ENCODE data around the gene SEC14L1. TPM values are rescaled to one million over a fixed set of nuclear protein-coding genes. Genes with fewer than 3 reads are reported as not detected.

SEC14L1 gene
- total RNA-seq, 6 donors from 2014 or later = 100 to 291 (median 145) TPM

DNA sequence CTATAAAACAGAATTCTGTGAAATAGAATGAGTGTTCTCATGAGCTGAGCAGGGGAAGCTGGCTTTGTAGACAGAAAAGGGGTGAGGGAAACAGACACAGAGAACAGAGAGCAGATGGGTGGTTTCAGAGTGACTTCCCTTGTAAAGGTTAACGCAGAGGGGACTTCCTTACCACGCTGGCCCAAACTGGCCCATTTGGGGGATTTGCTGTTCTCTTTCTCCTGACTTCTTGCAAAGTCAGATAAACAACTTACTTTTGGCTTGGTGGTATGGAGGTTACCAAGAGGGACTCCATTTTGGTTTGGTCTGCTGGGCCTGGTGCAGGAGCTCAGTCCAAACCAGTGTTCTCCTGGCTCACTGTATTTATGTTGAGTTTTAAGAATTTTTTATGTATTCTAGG, 48.4 kb downstream of the SEC14L1 start:
- Histone ChIP-seq H3K4me1 (peaks cover 28 to 46% (median 38%) of the 10 kb centered on the region in 4 donors), H3K9me3 (no peaks in the 10 kb centered on the region), H3K27me3 (no peaks in the 10 kb centered on the region), H3K4me3 (no peak overlapping the region), H3K36me3 (peaks cover 7 to 42% (median 31%) of the 10 kb centered on the region in 4 donors), H3K27ac (peak overlapping the region in 1 of 4 donors; percentile 3)
- WGBS, 2 donors = 46 to 53% methylated on average over 2 of the region's 2 CpGs
- no peak for TF ChIP-seq POLR2A (IDR thresholded peaks at IDR 0.05)
- TF ChIP-seq EP300 (IDR thresholded peaks at IDR 0.05) = no peak
- TF ChIP-seq POLR2AphosphoS5 (IDR thresholded peaks at IDR 0.05) = no peak
- TF ChIP-seq, protein P1, sequence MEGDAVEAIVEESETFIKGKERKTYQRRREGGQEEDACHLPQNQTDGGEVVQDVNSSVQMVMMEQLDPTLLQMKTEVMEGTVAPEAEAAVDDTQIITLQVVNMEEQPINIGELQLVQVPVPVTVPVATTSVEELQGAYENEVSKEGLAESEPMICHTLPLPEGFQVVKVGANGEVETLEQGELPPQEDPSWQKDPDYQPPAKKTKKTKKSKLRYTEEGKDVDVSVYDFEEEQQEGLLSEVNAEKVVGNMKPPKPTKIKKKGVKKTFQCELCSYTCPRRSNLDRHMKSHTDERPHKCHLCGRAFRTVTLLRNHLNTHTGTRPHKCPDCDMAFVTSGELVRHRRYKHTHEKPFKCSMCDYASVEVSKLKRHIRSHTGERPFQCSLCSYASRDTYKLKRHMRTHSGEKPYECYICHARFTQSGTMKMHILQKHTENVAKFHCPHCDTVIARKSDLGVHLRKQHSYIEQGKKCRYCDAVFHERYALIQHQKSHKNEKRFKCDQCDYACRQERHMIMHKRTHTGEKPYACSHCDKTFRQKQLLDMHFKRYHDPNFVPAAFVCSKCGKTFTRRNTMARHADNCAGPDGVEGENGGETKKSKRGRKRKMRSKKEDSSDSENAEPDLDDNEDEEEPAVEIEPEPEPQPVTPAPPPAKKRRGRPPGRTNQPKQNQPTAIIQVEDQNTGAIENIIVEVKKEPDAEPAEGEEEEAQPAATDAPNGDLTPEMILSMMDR (IDR thresholded peaks at IDR 0.05) = no peak
- no peak for DNase-seq
- no peak for ATAC-seq (ENCODE audit: low FRiP score in 2 of 2)

DNA sequence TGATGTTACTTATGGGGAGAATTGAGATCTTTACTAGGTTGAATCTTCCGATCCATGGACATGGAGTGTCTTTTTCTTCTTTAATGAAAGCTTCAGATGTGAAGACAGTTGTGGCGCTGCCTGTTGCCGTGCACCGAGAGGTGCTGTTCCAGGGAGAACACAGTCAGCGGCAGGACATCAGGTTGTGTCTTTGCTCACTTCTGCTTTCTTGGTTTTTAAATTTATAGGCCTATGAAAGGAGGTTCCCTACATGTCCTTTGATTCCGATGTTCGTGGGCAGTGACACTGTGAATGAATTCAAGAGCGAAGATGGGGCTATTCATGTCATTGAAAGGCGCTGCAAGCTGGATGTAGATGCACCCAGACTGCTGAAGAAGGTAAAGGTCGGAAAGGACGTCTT, 49.8 kb downstream of the SEC14L1 start:
- H3K4me3 ChIP-seq = no peak overlapping the region
- ATAC-seq (ENCODE audit: low FRiP score in 2 of 2) = no peak
- H3K9me3 ChIP-seq = no peaks in the 10 kb centered on the region
- DNase-seq = no peak
- WGBS, 2 donors = 73 to 84% methylated on average over 11 of the region's 11 CpGs
- H3K4me1 ChIP-seq = peaks cover 16 to 32% (median 24%) of the 10 kb centered on the region in 4 donors
- no peak overlapping the region for H3K27ac ChIP-seq
- TF ChIP-seq, protein P1 (IDR thresholded peaks at IDR 0.05) = no peak
- TF ChIP-seq POLR2A (IDR thresholded peaks at IDR 0.05) (no peak), EP300 (IDR thresholded peaks at IDR 0.05) (no peak), POLR2AphosphoS5 (IDR thresholded peaks at IDR 0.05) (no peak)
- no peaks in the 10 kb centered on the region for H3K27me3 ChIP-seq
- peaks cover 17 to 56% (median 45%) of the 10 kb centered on the region in 4 donors for H3K36me3 ChIP-seq

DNA sequence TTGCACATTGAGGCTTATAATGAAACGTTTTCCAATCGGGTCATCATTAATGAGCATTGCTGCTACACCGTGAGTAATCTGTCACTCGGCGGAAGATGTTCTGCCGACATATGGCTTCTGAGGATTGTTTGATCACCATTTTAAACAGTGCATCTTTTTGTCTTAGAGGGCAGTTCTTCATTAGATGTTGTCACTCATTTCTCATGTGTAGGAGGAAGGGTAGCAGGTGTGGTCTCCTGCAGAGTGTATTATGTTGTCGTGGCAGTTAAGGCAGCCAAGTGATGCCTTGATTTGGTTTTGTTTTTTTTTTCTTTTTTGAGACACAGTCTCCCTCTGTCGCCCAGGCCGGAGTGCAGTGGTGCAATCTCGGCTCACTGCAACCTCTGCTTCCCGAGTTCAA, 50.5 kb downstream of the SEC14L1 start:
- 78 to 85% methylated on average over 11 of the region's 11 CpGs for WGBS, 2 donors
- H3K9me3 ChIP-seq = no peaks in the 10 kb centered on the region
- no peak for ATAC-seq (ENCODE audit: low FRiP score in 2 of 2)
- TF ChIP-seq EP300 (IDR thresholded peaks at IDR 0.05) (no peak), POLR2A (IDR thresholded peaks at IDR 0.05) (no peak), POLR2AphosphoS5 (IDR thresholded peaks at IDR 0.05) (no peak)
- TF ChIP-seq, protein P1 (IDR thresholded peaks at IDR 0.05) = no peak
- H3K27ac ChIP-seq = no peak overlapping the region
- H3K4me3 ChIP-seq = no peak overlapping the region
- peaks cover 10 to 25% (median 17%) of the 10 kb centered on the region in 4 donors for H3K4me1 ChIP-seq
- DNase-seq = no peak
- H3K36me3 ChIP-seq = peaks cover 24 to 61% (median 52%) of the 10 kb centered on the region in 4 donors
- no peaks in the 10 kb centered on the region for H3K27me3 ChIP-seq

DNA sequence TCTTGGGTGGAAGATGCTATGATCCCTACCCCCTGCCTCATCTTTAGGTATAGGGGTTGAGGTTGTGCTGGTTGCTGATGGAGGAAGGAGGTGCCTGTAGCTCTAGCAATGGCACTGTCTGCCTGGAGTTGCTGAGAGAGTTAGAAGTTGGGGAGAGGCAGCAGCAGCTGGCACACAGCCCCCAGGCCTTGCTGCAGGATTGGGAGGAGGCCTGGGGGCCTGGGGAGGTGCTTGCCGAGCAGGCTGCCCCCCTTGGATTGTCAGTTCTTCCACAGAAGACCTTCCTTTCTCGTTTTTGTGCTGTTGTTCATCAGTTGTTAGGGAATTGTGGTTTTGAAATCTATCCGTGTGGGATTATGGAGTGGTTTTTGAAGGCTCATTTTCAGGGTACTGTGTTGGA, 52.9 kb downstream of the SEC14L1 start:
- H3K4me1 ChIP-seq = peaks cover 6 to 10% (median 6%) of the 10 kb centered on the region in 4 donors
- no peaks in the 10 kb centered on the region for H3K9me3 ChIP-seq
- DNase-seq (no peak), ATAC-seq (ENCODE audit: low FRiP score in 2 of 2) (no peak)
- H3K36me3 ChIP-seq = peaks cover 37 to 81% (median 72%) of the 10 kb centered on the region in 4 donors
- no peak overlapping the region for H3K4me3 ChIP-seq
- no peak overlapping the region for H3K27ac ChIP-seq
- 73 to 77% methylated on average over 3 of the region's 3 CpGs for WGBS, 2 donors
- TF ChIP-seq POLR2A (IDR thresholded peaks at IDR 0.05) (no peak), POLR2AphosphoS5 (IDR thresholded peaks at IDR 0.05) (no peak)
- no peaks in the 10 kb centered on the region for H3K27me3 ChIP-seq

DNA sequence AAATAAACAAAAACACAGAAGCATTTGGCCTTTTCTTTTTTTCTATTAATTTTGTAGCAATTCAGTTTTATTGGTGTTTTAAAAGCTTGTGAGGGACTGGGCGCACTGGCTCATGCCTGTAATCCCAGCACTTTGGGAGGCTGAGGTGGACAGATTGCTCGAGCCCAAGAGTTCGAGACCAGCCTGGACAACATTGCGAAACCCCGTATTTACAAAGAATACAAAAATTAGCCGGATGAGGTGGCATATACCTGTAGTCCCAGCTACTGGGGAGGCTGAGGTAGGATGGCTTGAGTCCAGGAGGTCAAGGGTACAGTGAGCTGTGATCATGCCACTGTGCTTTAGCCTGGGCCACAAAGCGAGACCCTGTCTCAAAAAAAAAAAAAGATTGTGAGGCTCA, 53.4 kb downstream of the SEC14L1 start:
- WGBS, 2 donors = 90 to 94% methylated on average over 7 of the region's 7 CpGs

More for the DNA sequence above, 53.4 kb downstream of the SEC14L1 start:
- DNase-seq (no peak), ATAC-seq (ENCODE audit: low FRiP score in 2 of 2) (no peak)
- TF ChIP-seq POLR2A (IDR thresholded peaks at IDR 0.05) = no peak
- TF ChIP-seq, protein P1 (IDR thresholded peaks at IDR 0.05) = no peak
- TF ChIP-seq POLR2AphosphoS5 (IDR thresholded peaks at IDR 0.05) = no peak
- TF ChIP-seq EP300 (IDR thresholded peaks at IDR 0.05) = no peak
- Histone ChIP-seq H3K9me3 (no peaks in the 10 kb centered on the region), H3K27ac (no peak overlapping the region), H3K4me3 (no peak overlapping the region), H3K27me3 (no peaks in the 10 kb centered on the region), H3K4me1 (peaks cover under 1 to 5% (median 2%) of the 10 kb centered on the region in 4 donors), H3K36me3 (peaks cover 37 to 86% (median 74%) of the 10 kb centered on the region in 4 donors)
